Neural cell (in vitro differentiated cells): ENCODE data around the gene NOC2L. TPM values are rescaled to one million over a fixed set of nuclear protein-coding genes. Genes with fewer than 3 reads are reported as not detected.

Source experiments
- H2AFZ ChIP-seq: fragments of 200-600, 300-800 bp; sonication (generic), shearing (Covaris generic); 2 replicates; pipeline ENCODE4 v1.6.0; 2014; ENCODE audit warnings: low read depth, mild to moderate bottlenecking, antibody characterized with exemption, low read length, moderate library complexity
- H3F3A ChIP-seq: fragments of 200-600 bp; shearing (Covaris generic); 2 replicates; pipeline ENCODE4 v1.6.1; 2016; ENCODE audit warnings: mild to moderate bottlenecking, moderate library complexity, mixed read lengths, antibody characterized with exemption, low read length; ENCODE audit not compliant: insufficient read depth, poor library complexity, severe bottlenecking
- H3K27ac ChIP-seq: fragments of 200-600, 300-800 bp; sonication (generic), shearing (Covaris generic); 2 replicates; pipeline ENCODE4 v1.5.1; 2014; ENCODE audit warnings: mild to moderate bottlenecking, low read length, moderate library complexity
- H3K27me3 ChIP-seq: fragments of 300-800, 200-600 bp; sonication (generic), shearing (Covaris generic); 2 replicates; pipeline ENCODE4 v1.6.0; 2014; ENCODE audit warnings: mild to moderate bottlenecking, low read depth, low read length, moderate library complexity; ENCODE audit not compliant: insufficient read depth
- H3K36me3 ChIP-seq: fragments of 300-800, 200-600 bp; sonication (generic), shearing (Covaris generic); 2 replicates; pipeline ENCODE4 v1.5.1; 2014; ENCODE audit warnings: mild to moderate bottlenecking, antibody characterized with exemption, low read length, moderate library complexity; ENCODE audit not compliant: insufficient read depth
- H3K4me2 ChIP-seq: fragments of 300-800, 200-600 bp; sonication (generic), shearing (Covaris generic); 2 replicates; pipeline ENCODE4 v1.6.0; 2014; ENCODE audit warnings: mild to moderate bottlenecking, low read length
- H3K4me3 ChIP-seq: fragments of 300-800, 200-600 bp; sonication (generic), shearing (Covaris generic); 2 replicates; pipeline ENCODE4 v1.5.1; 2014; ENCODE audit warnings: mild to moderate bottlenecking, low read length, moderate library complexity
- H3K79me2 ChIP-seq: fragments of 200-600 bp; shearing (Covaris generic); replicated peaks from 2 replicates; pipeline ENCODE4 v1.6.0; 2014; ENCODE audit warnings: mild to moderate bottlenecking, low read length, moderate library complexity; ENCODE audit not compliant: insufficient read depth
- H3K9ac ChIP-seq: fragments of 300-800, 200-600 bp; sonication (generic), shearing (Covaris generic); 2 replicates; pipeline ENCODE4 v1.6.1; 2016; ENCODE audit warnings: mild to moderate bottlenecking, low read length, mixed read lengths
- H3K9me2 ChIP-seq: fragments of 200-600 bp; shearing (Covaris generic); 2 replicates; pipeline ENCODE4 v1.6.1; 2016; ENCODE audit warnings: mild to moderate bottlenecking, low read length, mixed read lengths; ENCODE audit not compliant: insufficient read depth
- H3K9me3 ChIP-seq: fragments of 200-600, 300-800 bp; sonication (generic), shearing (Covaris generic); 2 replicates; pipeline ENCODE4 v1.6.1; 2016; ENCODE audit warnings: mild to moderate bottlenecking, mixed run types, low read length, moderate library complexity, mixed read lengths
- H4K20me1 ChIP-seq: fragments of 200-600 bp; shearing (Covaris generic); 2 replicates; pipeline ENCODE4 v1.6.1; 2016; ENCODE audit warnings: mild to moderate bottlenecking, mixed run types; ENCODE audit not compliant: insufficient read depth
- CTCF ChIP-seq: fragments of 450-650 bp; IDR thresholded peaks from 2 replicates; pipeline ENCODE4 v1.5.1; 2014; ENCODE audit warnings: antibody characterized with exemption, mild to moderate bottlenecking, moderate library complexity; ENCODE audit not compliant: poor library complexity, severe bottlenecking
- EP300 ChIP-seq: fragments of 450-650 bp; conservative IDR thresholded peaks from 2 replicates; pipeline ENCODE4 v1.6.1; 2014; ENCODE audit warnings: antibody characterized with exemption, mild to moderate bottlenecking, moderate library complexity; ENCODE audit not compliant: poor library complexity, severe bottlenecking
- EZH2 ChIP-seq: fragments of 200-600, 300-800 bp; shearing (Covaris generic), sonication (generic); IDR thresholded peaks from 2 replicates; pipeline ENCODE4 v1.6.1; 2014; ENCODE audit warnings: antibody characterized with exemption, low read length, borderline replicate concordance, mild to moderate bottlenecking; ENCODE audit not compliant: insufficient read depth, poor library complexity, severe bottlenecking
- MXI1 ChIP-seq: fragments of 450-650 bp; conservative IDR thresholded peaks from 2 replicates; pipeline ENCODE4 v1.6.1; 2014; ENCODE audit warnings: antibody characterized with exemption, mild to moderate bottlenecking; ENCODE audit not compliant: poor library complexity, severe bottlenecking
- POLR2AphosphoS5 ChIP-seq: IDR thresholded peaks from 2 replicates; pipeline ENCODE4 v1.6.1; 2012
- RAD21 ChIP-seq: fragments of 450-650 bp; conservative IDR thresholded peaks from 2 replicates; pipeline ENCODE4 v1.6.1; 2014; ENCODE audit warnings: antibody characterized with exemption, mild to moderate bottlenecking, moderate library complexity
- SMC3 ChIP-seq: fragments of 450-650 bp; conservative IDR thresholded peaks from 2 replicates; pipeline ENCODE4 v1.6.1; 2014; ENCODE audit warnings: antibody characterized with exemption, mild to moderate bottlenecking, moderate library complexity; ENCODE audit not compliant: poor library complexity
- TAF1 ChIP-seq: IDR thresholded peaks from 2 replicates; pipeline ENCODE4 v1.6.1; 2012; ENCODE audit warnings: low read depth
- polyA plus RNA-seq: library from polyadenylated mRNA; depleted of rRNA; stranded (reverse); fragments of >200 nt; gene quantifications from 2 replicates; pipeline ENCODE4 v1.2.3, GENCODE V29; 2014
- TF ChIP-seq, protein P1 (sequence below): IDR thresholded peaks from 2 replicates; pipeline ENCODE4 v1.6.1; 2012; ENCODE audit warnings: borderline replicate concordance

Gene NOC2L
- polyA plus RNA-seq, 1 donor from 2014 or later: 77.2 TPM

GRCh38 chr1:932776-933602 is 26.1 kb downstream of the NOC2L start:
- no peaks in the 10 kb centered on the region for H3K9me3 ChIP-seq
- no peak overlapping the region for H3K27ac ChIP-seq
- H3K9me2 ChIP-seq: no peaks in the 10 kb centered on the region
- no peak overlapping the region for H3K4me3 ChIP-seq
- no peak for TF ChIP-seq RAD21
- TF ChIP-seq, protein P1, sequence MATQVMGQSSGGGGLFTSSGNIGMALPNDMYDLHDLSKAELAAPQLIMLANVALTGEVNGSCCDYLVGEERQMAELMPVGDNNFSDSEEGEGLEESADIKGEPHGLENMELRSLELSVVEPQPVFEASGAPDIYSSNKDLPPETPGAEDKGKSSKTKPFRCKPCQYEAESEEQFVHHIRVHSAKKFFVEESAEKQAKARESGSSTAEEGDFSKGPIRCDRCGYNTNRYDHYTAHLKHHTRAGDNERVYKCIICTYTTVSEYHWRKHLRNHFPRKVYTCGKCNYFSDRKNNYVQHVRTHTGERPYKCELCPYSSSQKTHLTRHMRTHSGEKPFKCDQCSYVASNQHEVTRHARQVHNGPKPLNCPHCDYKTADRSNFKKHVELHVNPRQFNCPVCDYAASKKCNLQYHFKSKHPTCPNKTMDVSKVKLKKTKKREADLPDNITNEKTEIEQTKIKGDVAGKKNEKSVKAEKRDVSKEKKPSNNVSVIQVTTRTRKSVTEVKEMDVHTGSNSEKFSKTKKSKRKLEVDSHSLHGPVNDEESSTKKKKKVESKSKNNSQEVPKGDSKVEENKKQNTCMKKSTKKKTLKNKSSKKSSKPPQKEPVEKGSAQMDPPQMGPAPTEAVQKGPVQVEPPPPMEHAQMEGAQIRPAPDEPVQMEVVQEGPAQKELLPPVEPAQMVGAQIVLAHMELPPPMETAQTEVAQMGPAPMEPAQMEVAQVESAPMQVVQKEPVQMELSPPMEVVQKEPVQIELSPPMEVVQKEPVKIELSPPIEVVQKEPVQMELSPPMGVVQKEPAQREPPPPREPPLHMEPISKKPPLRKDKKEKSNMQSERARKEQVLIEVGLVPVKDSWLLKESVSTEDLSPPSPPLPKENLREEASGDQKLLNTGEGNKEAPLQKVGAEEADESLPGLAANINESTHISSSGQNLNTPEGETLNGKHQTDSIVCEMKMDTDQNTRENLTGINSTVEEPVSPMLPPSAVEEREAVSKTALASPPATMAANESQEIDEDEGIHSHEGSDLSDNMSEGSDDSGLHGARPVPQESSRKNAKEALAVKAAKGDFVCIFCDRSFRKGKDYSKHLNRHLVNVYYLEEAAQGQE: no peak
- TF ChIP-seq EP300: no peak
- no peak for TF ChIP-seq TAF1
- TF ChIP-seq CTCF: no peak
- no peak for TF ChIP-seq SMC3
- no peak for TF ChIP-seq POLR2AphosphoS5
- no peak for TF ChIP-seq MXI1
- no peak for TF ChIP-seq EZH2
- H3K4me2 ChIP-seq: no peak overlapping the region
- no peaks in the 10 kb centered on the region for H3K79me2 ChIP-seq
- no peak overlapping the region for H2AFZ ChIP-seq
- H3K36me3 ChIP-seq: no peaks in the 10 kb centered on the region
- H3K27me3 ChIP-seq: peaks cover 51% of the 10 kb centered on the region
- no peak overlapping the region for H3K9ac ChIP-seq
- H3F3A ChIP-seq: no peaks in the 10 kb centered on the region
- H4K20me1 ChIP-seq: no peaks in the 10 kb centered on the region

DNA sequence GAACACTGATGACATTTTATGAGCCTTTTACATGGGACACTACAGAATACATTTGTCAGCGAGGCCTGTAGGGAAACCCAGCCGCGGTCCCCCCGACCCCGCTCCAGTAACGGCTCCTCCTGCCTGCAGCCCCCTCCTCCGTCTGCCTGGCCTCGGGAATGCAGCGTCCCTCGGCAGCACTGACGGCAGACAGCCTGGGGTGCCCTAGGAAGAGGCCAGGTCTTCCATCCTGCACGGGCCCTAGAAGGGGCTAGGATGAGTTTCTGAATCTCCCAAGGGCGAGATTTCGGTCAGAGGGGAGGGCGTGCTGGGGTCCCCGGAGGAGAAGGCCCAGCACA is 26.9 kb downstream of the NOC2L start:
- Histone ChIP-seq H3K4me3 (no peak overlapping the region), H3K27ac (no peak overlapping the region), H3K36me3 (no peaks in the 10 kb centered on the region), H3K9me3 (no peaks in the 10 kb centered on the region), H3F3A (no peaks in the 10 kb centered on the region), H2AFZ (no peak overlapping the region), H3K9ac (no peak overlapping the region), H3K27me3 (peaks cover 59% of the 10 kb centered on the region), H4K20me1 (no peaks in the 10 kb centered on the region), H3K79me2 (no peaks in the 10 kb centered on the region), H3K4me2 (no peak overlapping the region), H3K9me2 (no peaks in the 10 kb centered on the region)
- TF ChIP-seq, protein P1: no peak
- TF ChIP-seq RAD21 (no peak), TAF1 (no peak), CTCF (no peak), EZH2 (no peak), MXI1 (no peak), SMC3 (no peak), EP300 (no peak), POLR2AphosphoS5 (no peak)
